CD14-positive monocyte (primary cell): Measurements from ENCODE around the gene SPATS2L. TPM values are rescaled to one million over a fixed set of nuclear protein-coding genes. Genes with fewer than 3 reads are reported as not detected.

Experiments
- DNase-seq, 3 donors: peaks; one replicate each; pipeline ENCODE4 v3.0.0-alpha.2; 2011 to 2022
- H2AFZ ChIP-seq: 2 replicates; pipeline ENCODE4 v1.6.0; 2012; ENCODE audit warnings: mild to moderate bottlenecking, low read depth, low read length, inconsistent platforms; ENCODE audit not compliant: insufficient read depth, poor library complexity, severe bottlenecking
- H3K27ac ChIP-seq, 2 donors: 1 replicate in 1 of 2; 2 replicates in 1 of 2; pipeline ENCODE4 v1.5.1; 2012 to 2013; ENCODE audit warnings: low read length in 2 of 2, control low read depth in 1 of 2, inconsistent platforms in 1 of 2, low read depth in 1 of 2, mild to moderate bottlenecking in 1 of 2
- H3K27me3 ChIP-seq, 2 donors: one replicate each; pipeline versions ENCODE4 v1.6.0 to v1.6.1; 2011 to 2013; ENCODE audit warnings: low read length in 2 of 2; ENCODE audit not compliant: control insufficient read depth in 2 of 2, insufficient read depth in 2 of 2
- H3K36me3 ChIP-seq, 2 donors: replicated peaks in 1 of 2; 1 replicate in 1 of 2; 2 replicates in 1 of 2; pipeline versions ENCODE4 v1.5.1 to v1.6.1; 2012 to 2013; ENCODE audit warnings: low read length in 2 of 2, control low read depth in 1 of 2, inconsistent platforms in 1 of 2, mild to moderate bottlenecking in 1 of 2; ENCODE audit not compliant: insufficient read depth in 2 of 2, control insufficient read depth in 1 of 2
- H3K4me1 ChIP-seq, 2 donors: 1 replicate in 1 of 2; 2 replicates in 1 of 2; pipeline versions ENCODE4 v1.5.1 to v1.6.1; 2012 to 2013; ENCODE audit warnings: low read length in 2 of 2, control low read depth in 1 of 2, inconsistent platforms in 1 of 2, mild to moderate bottlenecking in 1 of 2, moderate library complexity in 1 of 2; ENCODE audit not compliant: insufficient read depth in 2 of 2, control insufficient read depth in 1 of 2
- H3K4me2 ChIP-seq: replicated peaks from 2 replicates; pipeline ENCODE3; 2012; ENCODE audit warnings: low read length, moderate library complexity, mild to moderate bottlenecking; ENCODE audit not compliant: poor library complexity, severe bottlenecking; ENCODE audit errors: extremely low read depth
- H3K4me3 ChIP-seq, 3 experiments: fragments of 200-600 bp in 1 of 3; sonication (generic) in 1 of 3; replicated peaks in 1 of 3; 1 replicate in 2 of 3; 2 replicates in 1 of 3; pipeline ENCODE4 v1.5.1; 2011 to 2013; ENCODE audit warnings: low read length in 3 of 3, mild to moderate bottlenecking in 3 of 3, control low read depth in 2 of 3, low read depth in 2 of 3, inconsistent platforms in 1 of 3, moderate library complexity in 1 of 3
- H3K79me2 ChIP-seq: 2 replicates; pipeline ENCODE4 v1.6.0; 2012; ENCODE audit warnings: mild to moderate bottlenecking, control low read depth, inconsistent platforms, low read length, moderate library complexity; ENCODE audit not compliant: insufficient read depth
- H3K9ac ChIP-seq: 2 replicates; pipeline ENCODE4 v1.6.0; 2017; ENCODE audit warnings: low read length, mild to moderate bottlenecking; ENCODE audit not compliant: insufficient read depth, poor library complexity, severe bottlenecking
- H3K9me3 ChIP-seq, 2 donors: replicated peaks in 1 of 2; 1 replicate in 1 of 2; 2 replicates in 1 of 2; pipeline versions ENCODE4 v1.5.1 to v1.6.1; 2012 to 2013; ENCODE audit warnings: low read length in 2 of 2, control low read depth in 1 of 2; ENCODE audit not compliant: control insufficient read depth in 1 of 2, insufficient read depth in 1 of 2
- H4K20me1 ChIP-seq: 2 replicates; pipeline ENCODE4 v1.6.0; 2012; ENCODE audit warnings: mild to moderate bottlenecking, low read length, control low read depth, moderate library complexity; ENCODE audit not compliant: insufficient read depth
- H3K27ac Mint-ChIP-seq, 7 donors: one replicate each; pipeline ENCODE4 v1.8.0; 2020; ENCODE audit warnings: mild to moderate bottlenecking in 7 of 7, mixed read lengths in 7 of 7, moderate library complexity in 6 of 7, inconsistent platforms in 2 of 7
- H3K27me3 Mint-ChIP-seq, 3 donors: one replicate each; pipeline ENCODE4 v1.8.0; 2021 to 2022; ENCODE audit warnings: low read depth in 3 of 3, mild to moderate bottlenecking in 3 of 3, mixed read lengths in 3 of 3, moderate library complexity in 3 of 3, inconsistent platforms in 1 of 3
- H3K36me3 Mint-ChIP-seq, 2 donors: one replicate each; pipeline ENCODE4 v1.8.0; 2020; ENCODE audit warnings: mixed read lengths in 2 of 2, inconsistent platforms in 1 of 2, mild to moderate bottlenecking in 1 of 2
- H3K4me1 Mint-ChIP-seq: one replicate; pipeline ENCODE4 v1.8.0; 2020; ENCODE audit warnings: mild to moderate bottlenecking, mixed read lengths
- H3K4me3 Mint-ChIP-seq, 2 donors: one replicate each; pipeline ENCODE4 v1.8.0; 2020; ENCODE audit warnings: mild to moderate bottlenecking in 2 of 2, mixed read lengths in 2 of 2, moderate library complexity in 1 of 2
- H3K9me3 Mint-ChIP-seq, 7 donors: one replicate each; pipeline ENCODE4 v1.8.0; 2020 to 2022; ENCODE audit warnings: mixed read lengths in 7 of 7, mild to moderate bottlenecking in 6 of 7, moderate library complexity in 6 of 7, inconsistent platforms in 2 of 7
- WGBS: methylation state at CpG from one replicate; pipeline ENCODE4 v1.1.5; 2013; ENCODE audit warnings: missing lambda C conversion rate; ENCODE audit not compliant: insufficient coverage; 5-methylcytosine and 5-hydroxymethylcytosine counted together
- intact Hi-C, 2 donors: fragments of 100-400 bp; cut with micrococcal nuclease; formaldehyde crosslinking; loops; one replicate each; pipeline versions ENCODE4 v1.15.0 to v1.15.1; 2023
- polyA plus RNA-seq, 3 donors: library from polyadenylated mRNA; depleted of rRNA in 1 of 3; unstranded in 2 of 3; stranded (reverse) in 1 of 3; fragments of 300-500 nt in 2 of 3; fragments of >200 nt in 1 of 3; fragmentation: Illumina TruSeq in 2 of 3; gene quantifications; 1 replicate in 2 of 3; 2 replicates in 1 of 3; pipeline ENCODE4 v1.2.3, GENCODE V29; 2012 to 2021
- small RNA-seq: library from RNA; depleted of rRNA; stranded (forward); fragments of <200 nt; gene quantifications from one replicate; pipeline ENCODE3, GENCODE V24; 2012; ENCODE audit warnings: low read depth; ENCODE audit not compliant: insufficient read length
- TF ChIP-seq, protein P1 (sequence below): fragments of 200-600 bp; IDR thresholded peaks from one replicate; pipeline ENCODE4 v1.8.0; 2022; ENCODE audit warnings: antibody characterized with exemption, mild to moderate bottlenecking

Gene SPATS2L
- polyA plus RNA-seq, 3 donors, result 2.7 to 5.2 (median 3.2) TPM

DNA sequence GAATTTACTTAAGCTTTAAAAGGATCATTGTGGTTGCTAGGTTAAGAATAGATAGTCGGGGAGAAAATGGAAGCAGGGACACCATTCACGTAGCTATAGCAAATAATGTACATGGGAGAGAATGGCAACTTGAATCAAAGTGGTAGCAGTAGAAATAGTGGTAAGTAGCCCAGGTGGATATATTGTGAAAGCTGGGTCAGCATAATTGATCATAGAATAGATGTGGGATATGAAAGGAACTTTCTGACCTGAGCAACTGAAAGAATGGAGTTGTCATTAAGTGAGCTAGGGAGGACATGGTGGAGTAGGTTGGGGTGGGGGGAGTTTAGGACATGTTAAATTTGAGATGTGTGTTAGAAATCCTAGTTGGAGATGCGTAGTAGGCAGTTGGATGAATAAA, 221.7 kb downstream of the SPATS2L start:
- intact Hi-C loops, result no loop called here
- no peak overlapping the region for H3K4me3 ChIP-seq
- TF ChIP-seq, protein P1, sequence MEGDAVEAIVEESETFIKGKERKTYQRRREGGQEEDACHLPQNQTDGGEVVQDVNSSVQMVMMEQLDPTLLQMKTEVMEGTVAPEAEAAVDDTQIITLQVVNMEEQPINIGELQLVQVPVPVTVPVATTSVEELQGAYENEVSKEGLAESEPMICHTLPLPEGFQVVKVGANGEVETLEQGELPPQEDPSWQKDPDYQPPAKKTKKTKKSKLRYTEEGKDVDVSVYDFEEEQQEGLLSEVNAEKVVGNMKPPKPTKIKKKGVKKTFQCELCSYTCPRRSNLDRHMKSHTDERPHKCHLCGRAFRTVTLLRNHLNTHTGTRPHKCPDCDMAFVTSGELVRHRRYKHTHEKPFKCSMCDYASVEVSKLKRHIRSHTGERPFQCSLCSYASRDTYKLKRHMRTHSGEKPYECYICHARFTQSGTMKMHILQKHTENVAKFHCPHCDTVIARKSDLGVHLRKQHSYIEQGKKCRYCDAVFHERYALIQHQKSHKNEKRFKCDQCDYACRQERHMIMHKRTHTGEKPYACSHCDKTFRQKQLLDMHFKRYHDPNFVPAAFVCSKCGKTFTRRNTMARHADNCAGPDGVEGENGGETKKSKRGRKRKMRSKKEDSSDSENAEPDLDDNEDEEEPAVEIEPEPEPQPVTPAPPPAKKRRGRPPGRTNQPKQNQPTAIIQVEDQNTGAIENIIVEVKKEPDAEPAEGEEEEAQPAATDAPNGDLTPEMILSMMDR, result no peak
- no peak overlapping the region for H3K9ac ChIP-seq
- Mint-ChIP-seq H3K27ac (no peak overlapping the region), H3K4me1 (peaks cover 21% of the 10 kb centered on the region), H3K4me3 (no peak overlapping the region), H3K36me3 (peaks cover 4 to 7% of the 10 kb centered on the region in 2 donors), H3K9me3 (no peaks in the 10 kb centered on the region), H3K27me3 (peaks cover 0 to 4% (median 3%) of the 10 kb centered on the region in 3 donors)
- H2AFZ ChIP-seq, result no peak overlapping the region
- H3K4me2 ChIP-seq, result no peak overlapping the region
- peaks cover 72% of the 10 kb centered on the region for H3K79me2 ChIP-seq
- peaks cover 0 to 3% of the 10 kb centered on the region in 2 donors for H3K27me3 ChIP-seq
- H3K36me3 ChIP-seq, result peaks cover 5 to 17% of the 10 kb centered on the region in 2 donors
- H3K9me3 ChIP-seq, result no peaks in the 10 kb centered on the region
- H3K27ac ChIP-seq, result no peak overlapping the region
- no peak for DNase-seq
- no peaks in the 10 kb centered on the region for H4K20me1 ChIP-seq
- 90% methylated on average over 2 of the region's 3 CpGs for WGBS
- peaks cover 14 to 26% of the 10 kb centered on the region in 2 donors for H3K4me1 ChIP-seq

Small RNA genes lying within 50 kb of the gene (small RNA-seq; reads per million reads assigned to genes)
- not detected for gene RNY4P34

Other genes starting within 250 kb of the SPATS2L start
- 10 to 100 TPM in 2 of 3 donors, 1 to 10 TPM in 1; 9.7 to 14.6 (median 11.8) TPM for gene KCTD18, start 203.4 kb downstream of the SPATS2L start, polyA plus RNA-seq
- 1 to 10 TPM in 2 of 3 donors, under 1 TPM in 1; 0.49 to 1.5 (median 1.4) TPM for gene SGO2, start 219.5 kb downstream of the SPATS2L start, polyA plus RNA-seq